Left renal pelvis (tissue), 4 donors: ENCODE measurements around the gene SLC39A1. TPM values are rescaled to one million over a fixed set of nuclear protein-coding genes. Genes with fewer than 3 reads are reported as not detected.

Source experiments
- DNase-seq, 4 donors: peaks; one replicate each; pipeline ENCODE4 v3.0.0-alpha.2; 2013; ENCODE audit warnings: low read depth in 4 of 4, low spot score in 3 of 4
- polyA plus RNA-seq, 4 donors: library from polyadenylated mRNA; unstranded; fragments of 120-200 nt; gene quantifications; one replicate each; pipeline ENCODE4 v1.2.1, GENCODE V29; 2013; ENCODE audit not compliant: insufficient read length in 4 of 4

The SLC39A1 gene
- polyA plus RNA-seq, 4 donors: 70.6 to 84.1 (median 82.7) TPM

DNA sequence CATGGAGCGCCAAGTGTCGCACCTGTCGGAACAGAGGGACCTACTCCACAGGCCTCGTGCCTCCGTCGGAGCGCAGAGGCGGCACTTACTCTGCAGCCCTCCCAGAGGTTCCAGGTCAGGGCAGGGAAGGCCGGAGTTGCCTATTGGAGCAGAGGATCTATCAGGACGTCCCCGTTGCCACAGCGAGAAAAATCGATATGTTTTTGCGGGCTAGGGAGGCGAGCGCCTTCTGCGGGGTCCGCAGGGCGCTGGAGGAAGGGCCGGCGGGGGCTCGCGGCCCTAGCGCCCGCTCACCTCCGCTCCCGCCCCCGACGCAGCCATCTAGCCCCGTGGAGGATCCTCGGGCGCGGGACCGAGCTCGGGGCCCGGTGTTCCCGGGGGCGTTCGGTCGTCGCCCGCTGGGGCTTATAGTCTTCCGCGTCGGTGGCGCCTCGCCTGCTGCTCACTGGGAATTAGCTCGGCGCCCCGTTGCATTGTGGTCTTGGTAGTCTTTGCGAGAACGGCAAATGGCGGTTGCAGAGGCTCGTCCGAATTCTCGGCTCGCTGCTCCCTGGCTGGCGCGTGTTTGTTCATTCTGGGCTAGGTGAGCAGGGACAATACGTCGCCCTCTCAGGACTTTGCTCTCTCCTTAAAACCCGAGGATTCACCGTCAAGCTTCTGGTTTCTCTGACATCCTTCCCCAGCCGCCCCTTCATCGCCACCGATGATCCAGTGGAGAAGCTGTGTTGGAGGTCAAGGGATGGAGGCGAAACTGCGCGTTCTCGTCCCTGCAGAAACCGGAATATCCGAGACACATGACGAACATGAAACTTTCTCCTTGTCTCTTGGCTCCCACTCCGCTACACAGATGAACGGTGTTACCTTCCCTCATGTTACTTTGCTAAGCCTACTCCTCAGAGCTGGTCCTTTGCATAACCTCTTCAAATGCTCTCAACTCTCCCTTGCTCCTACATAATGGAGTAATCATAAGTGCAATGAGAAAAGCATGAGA is 14.2 kb upstream of the SLC39A1 start, which contains the start of gene JTB:
Gene JTB, minus strand, starts transcription at position 425 of the 991 bp plus-strand sequence. Its CDS starts 422 bp downstream, at position 3.
- DNase-seq: peak in 2 of 4 donors; percentile 61 to 85

DNA sequence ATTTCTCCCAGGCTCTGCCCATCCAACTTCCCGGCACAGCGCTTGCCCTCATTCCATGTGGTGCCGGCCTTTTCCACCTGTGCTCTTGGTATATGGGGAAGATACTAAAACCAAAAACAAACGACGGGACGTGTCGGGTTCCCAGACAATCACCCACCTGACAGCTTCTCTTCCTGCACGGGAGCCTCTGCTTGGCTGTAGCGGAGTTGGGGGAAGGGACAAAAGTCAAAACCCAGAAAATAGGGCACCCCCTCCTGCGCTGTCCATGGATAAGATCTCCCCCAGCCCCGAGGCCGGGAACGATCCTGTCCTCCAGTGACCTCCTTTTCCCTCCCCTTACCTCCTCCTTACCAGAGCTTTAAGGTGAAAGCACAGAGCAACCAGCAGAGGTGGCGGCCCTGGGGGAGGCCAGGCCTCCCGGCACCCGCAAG is 13.5 kb upstream of the SLC39A1 start:
- DNase-seq: no peak

DNA sequence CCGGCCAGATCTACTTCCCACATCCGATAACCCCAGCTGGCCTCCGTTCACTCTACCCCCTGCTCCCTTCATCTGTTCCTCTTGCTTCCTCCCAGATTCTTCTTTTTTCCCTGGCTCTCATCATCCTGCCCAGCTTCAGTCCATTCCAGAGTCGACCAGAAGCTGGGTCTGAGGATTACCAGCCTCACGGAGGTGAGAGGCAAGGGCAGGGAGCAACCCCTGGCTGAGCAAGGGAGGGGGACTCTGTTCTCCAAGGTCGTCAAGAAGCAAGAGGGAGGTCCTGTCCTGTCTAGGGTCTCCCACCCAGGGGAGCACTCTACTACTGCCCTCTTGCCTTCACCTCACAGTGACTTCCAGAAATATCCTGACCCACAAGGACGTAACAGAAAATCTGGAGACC is 10.2 kb upstream of the SLC39A1 start:
- DNase-seq: no peak

DNA sequence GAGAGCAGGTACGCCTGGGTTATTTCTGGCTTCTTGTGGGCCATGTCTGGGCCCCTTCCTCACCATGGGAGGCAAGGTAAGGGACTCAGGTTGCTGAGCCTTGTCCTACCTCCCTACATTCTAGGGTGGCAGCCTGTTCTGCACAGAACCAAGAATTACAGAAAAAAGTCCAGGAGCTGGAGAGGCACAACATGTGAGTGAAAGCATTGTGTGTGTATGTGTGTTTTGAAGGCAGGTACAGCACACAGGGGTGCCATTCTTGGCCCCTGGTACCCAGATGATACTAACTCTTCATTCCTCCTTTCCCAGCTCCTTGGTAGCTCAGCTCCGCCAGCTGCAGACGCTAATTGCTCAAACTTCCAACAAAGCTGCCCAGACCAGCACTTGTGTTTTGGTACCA is 9.7 kb upstream of the SLC39A1 start:
- DNase-seq: no peak

DNA sequence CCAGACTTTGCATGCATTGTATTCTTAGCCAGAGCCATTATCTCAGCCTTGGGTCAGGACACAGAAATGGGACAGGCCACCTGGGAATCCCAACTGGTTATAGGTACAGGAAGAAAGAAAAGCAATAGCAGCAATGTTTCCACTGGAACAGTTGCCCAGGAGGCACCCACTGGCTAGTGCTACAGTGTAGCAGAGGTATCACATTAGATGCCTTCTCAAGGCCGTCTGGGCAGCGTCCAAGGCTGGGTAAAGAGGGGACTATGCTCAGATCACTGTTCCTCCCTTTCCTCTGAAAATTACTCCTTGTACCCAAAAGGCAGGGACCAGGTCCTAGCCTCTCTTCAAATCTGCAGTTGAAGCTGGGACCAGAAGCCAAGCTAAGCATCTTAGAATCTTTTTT is 7.0 kb upstream of the SLC39A1 start:
- DNase-seq: no peak

DNA sequence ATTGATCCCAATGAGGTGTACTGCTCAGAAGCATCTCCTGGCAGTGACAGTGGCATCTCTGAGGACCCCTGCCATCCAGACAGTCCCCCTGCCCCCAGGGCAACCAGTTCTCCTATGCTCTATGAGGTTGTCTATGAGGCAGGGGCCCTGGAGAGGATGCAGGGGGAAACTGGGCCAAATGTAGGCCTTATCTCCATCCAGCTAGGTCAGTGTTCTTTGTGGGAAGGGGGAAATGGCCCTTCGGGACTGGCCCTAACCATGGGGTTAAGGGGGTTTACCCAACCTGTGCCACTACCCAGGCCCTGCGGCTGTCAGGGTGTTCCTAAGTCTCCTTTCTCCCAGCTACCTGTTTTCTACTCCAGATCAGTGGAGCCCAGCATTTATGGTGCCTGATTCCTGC is 5.6 kb upstream of the SLC39A1 start:
- DNase-seq: no peak

DNA sequence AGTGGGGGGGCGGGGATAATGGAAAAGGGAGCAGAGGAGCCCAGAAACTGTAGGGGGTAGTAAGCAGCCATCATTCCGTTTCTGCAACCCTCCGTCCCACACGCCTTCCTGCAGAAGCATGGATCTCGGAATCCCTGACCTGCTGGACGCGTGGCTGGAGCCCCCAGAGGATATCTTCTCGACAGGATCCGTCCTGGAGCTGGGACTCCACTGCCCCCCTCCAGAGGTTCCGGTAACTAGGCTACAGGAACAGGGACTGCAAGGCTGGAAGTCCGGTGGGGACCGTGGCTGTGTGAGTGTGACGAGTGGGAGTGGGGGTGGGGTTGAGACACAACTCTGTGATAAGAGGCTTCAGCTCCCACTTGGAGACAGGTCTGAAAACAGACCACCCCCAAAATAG is 5.1 kb upstream of the SLC39A1 start:
- no peak for DNase-seq

DNA sequence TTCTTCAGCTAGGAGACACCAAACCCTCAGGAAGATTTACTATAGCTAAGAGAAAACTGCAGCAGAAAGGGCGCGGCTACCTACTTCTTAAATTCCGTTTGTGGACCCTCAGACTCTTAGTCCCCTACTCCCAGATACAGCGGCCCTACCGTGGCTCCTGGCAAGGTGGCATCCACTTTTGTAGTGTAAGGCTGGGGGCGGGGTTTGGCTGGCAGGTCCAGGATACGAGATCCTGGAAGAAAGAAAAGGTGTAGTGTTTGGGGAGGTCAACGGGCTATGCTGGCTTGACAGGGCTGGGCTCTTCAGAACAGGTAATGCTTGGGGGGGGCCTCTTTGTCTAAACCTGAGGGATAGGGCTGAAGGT is 4.6 kb upstream of the SLC39A1 start:
- no peak for DNase-seq

DNA sequence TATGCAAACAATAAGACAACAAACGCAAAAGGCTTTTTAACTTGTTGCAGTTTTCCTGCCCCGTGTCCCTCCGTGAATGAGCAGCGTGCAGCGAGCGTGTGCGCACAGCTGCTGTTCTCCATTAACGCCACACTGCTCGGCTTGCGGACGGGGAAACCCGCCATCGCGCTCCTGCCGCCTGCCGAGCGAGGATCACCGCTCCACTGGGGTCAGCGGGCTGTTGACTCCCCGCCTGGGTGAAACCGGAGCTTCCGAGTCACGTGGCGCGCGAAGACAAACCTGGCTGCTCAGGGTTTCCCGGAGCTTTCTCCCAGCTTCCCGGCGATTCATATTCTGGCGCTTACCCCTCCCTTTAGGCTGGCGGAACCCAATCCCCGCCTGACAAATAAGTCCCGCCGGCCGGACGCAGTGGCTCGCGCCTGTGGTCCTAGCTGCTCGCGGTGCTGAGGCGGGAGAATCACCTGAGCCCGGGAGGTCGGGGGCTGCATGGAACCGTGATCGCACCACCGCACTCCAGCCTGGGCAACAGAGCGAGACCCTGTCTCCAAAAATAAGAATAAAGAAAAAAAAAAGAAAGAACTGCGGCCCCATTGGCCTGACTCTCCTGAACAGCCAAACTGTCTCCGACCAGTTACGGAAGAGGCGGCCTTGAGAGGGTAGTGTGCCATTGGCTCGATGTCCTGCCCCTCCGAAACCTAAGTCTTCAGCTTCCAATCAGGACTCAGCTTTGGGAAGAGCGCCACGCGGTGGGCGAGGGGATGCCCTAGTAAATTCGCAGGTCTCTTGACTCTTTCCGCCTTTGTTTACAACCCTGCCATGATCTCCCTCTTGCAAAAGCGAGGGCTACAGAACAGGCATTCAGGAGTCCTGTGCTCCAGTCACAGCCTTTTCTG is 4.0 kb upstream of the SLC39A1 start, which contains the start of gene CREB3L4:
Gene CREB3L4, plus strand, starts transcription at position 796 of the 893 bp plus-strand sequence. CDS start 624 bp downstream, outside the sequence.
- DNase-seq: peak; percentile 92 to 97 (median 93)

DNA sequence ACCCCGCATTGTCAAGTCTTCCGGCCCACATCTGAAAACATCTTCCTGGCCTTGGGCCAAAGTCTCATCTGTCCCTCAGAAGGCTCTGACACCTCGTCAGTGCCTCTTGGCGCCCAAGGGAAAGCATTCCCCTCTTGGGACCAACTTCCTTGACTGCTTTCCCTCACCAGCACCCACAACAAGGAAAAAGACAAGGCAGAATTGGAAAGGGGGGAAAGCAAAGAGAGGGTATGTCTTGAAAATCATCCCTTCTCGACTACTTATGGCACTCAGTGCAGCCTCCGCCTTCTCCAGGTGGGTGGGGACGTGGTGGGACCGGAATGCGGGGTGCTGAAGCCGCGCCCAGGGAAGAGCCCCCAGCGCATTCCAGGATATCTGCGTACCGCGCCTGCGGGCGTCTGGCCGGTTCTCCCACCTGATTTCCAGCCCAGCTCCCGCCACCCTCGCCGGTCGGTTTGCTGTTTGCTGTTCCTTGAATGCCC is 554 bp upstream of the SLC39A1 start:
- no peak for DNase-seq

DNA sequence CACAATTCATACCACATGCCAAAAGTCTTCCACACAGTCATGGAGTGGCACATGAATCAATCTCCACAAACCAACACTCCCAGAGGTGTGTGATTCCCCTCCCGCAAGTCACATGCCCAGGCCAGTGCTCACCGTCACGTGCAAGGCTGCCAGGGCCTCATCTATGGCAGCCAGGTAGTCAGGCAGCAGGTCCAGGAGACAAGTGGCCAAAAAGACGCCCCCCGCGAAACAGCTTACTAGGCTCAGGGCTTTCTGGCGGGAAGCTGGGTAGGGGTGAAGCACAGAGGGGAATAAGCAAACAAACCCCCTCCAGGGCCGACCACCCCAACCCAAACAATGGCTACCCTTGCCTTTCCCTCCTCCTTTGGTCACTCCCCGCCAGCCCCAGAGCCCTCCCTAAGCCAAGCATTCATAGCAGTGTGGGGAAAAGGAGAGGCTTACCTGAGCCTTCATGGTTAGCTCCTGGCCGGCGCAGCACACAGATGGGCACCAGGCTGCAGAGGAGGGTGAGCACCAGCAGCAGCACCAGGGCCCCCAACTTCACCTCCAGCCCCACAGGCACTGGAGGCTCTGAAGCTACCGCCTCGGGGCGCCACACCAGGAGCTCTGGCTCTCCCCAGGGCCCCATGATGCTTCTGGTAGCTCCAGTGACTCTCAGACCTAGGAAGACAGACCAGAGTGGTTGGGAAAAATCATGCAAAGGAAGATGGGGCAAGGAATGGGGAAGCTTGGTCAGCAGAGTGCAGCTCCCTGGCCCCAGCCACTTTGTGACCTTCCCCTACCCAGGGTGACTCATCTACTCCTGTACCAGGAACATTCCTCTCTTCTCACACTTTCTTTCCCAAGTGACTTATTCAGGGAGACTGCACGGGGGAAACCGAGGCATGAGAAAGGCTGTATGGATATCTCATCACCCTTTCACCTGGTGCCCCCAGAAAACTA is 978 bp downstream of the SLC39A1 start:
- DNase-seq: no peak

DNA sequence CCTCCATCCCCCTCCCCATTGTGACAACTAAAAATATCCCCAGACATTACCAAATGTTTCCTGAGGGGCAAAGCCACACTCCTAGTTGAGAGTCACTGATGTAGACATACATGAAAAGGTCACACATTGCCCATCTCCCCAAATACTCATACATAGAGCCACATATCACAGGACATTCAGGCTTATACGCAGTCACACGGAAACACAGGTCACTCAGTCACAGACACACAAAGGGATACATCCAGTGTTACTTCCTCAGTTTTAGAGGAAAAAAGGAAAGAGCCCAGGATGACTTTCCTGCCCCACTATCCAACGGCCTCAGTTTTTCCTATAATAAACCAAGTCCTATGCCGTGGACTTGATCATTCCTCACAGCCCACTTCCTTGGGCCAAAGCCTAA is 1.9 kb downstream of the SLC39A1 start:
- DNase-seq: no peak

DNA sequence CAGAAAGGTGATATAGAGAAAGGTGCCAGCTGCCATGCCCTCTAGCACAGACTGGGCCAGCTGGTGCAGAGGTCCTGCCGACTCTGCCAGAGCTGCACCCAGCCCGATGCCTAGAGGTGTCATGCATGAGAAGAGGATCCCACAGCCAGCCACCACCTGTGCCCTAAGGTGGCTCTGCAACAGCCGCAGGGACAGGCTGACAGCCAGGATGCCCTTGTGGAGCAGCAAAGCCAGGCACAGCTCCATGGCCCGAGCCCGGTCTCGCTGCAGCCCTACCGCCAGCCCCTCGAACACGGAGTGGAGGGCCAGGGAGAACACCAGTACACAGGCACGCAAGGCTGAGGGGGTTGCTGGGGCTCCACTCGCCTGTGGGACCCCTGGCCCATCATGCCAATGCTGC is 3.1 kb downstream of the SLC39A1 start:
- DNase-seq: no peak

DNA sequence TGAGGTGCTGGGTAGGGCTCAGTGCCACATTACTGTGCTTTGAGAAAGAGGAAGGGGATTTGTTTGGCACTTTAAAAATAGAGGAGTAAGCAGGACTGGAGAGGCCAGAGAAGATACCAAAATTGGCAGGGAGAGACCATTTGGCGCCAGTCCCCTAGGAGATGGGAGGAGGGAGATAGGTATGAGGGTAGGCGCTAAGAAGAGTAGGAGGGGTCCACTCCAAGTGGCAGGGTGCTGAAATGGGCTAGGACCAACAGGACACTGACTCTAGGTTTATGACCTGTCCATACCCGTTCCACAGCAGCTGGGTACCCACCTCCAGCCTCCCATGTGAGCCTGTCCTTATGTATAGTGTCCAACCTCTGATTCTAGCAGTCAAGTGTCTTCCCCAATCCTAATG is 3.9 kb downstream of the SLC39A1 start:
- DNase-seq: no peak

DNA sequence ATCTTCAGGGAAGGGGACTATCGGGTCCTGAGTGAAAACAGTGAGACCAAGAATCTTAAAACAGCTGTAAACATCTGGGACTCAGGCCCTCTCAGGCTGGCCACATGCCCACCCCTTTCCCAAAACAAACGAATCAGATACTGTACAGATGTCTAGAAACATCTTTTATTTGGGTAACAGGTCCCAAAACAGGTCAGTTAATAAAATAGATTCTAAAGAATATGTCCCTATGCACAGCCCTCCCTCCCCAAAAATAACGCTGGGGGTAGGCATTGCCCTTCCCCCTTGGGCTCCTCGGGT is 4.4 kb downstream of the SLC39A1 start:
- DNase-seq: no peak

DNA sequence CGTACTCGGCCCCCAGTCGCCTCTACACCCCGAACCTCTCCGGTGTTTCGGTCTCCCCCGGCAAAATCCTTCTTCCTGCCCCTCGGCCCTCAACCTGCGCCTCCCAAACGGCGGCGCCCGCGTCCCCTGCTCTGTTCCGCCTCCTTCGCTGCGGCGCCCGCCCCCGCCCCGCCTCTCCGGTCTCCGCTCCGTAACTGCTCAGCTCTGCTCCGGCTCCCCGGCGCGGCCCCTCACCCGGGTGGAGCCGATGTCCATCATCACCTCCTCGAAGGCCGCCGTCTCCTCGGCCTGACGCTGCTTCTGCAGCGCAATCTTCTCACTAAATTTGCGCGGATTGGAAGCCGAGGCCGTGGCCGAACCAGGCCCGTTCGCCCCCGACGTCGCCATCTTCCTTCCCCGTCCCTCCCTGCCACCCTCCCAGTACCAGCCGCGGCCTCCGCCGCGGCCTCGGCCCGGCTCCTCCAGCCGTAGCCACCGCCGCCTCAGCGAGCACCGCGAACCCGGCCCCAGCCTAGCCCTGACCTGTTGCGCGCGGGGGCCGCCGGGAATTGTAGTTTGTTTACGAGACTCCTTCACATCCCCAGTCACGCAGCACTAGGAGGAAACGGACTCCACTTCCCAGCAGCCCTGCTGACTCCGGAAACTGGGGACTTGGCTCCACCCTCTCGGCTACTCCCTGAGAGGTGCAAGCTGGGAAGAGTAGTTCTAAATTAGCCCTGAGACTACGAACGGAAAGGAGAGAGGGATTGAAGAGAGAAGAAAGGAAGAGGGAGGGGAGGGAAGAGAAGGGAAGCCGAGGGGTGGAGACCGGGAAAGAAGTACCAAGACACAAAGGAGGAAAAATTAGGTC is 5.0 kb downstream of the SLC39A1 start, which contains the start of gene CRTC2:
Gene CRTC2, minus strand, starts transcription at position 502 of the 850 bp plus-strand sequence. Its CDS starts 115 bp downstream, at position 387.
- peak; percentile 91 to 96 (median 94) for DNase-seq

DNA sequence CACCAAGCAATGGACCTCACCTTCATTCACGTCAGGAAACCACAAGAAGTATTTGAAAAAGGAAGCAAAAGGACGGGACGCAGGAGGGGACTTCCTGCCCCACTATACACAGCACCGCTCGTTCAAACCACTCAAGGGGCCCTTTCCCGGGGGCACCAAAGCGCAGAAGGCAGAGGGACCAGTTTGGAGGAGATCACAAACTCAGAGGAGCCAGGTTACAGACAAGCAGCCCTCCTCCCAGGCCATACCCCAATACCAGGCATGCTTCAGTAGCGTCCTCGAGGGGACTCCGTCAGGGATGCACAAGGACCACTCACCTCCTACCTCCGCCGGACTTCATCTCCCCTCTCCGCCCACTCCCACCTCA is 5.6 kb downstream of the SLC39A1 start:
- DNase-seq: no peak

DNA sequence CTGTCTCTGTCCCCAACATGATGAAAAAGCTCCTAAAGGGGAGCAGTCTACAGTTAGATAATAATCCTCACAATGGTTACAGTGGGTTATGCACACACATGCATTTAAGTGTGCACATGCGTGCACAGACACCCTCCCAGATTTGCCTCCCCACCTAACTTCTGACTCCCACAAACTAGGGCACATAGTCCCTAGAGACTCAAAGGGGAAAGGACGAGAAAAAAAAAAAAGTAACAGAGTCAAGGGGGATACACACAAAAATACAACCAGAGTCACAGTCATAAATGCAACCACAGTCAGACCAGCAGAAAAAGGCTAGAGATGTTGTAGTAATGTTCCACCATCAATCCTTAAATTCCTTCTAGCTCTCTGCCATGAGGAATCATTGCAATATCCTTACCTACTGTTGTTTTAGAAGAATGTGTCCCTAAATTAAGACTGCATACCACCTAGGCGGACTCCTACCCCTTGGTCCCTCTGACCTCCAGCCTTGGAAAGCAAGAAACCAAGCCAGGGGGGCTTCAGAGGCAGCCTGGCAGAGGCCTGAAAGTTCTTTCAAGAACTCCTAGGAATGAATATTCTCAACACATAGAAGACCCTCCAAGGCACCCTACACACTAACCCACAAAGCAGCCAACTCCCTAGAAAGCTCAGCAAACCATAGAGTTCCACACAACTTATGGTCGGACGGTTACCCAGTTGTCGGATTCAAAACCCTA is 6.2 kb downstream of the SLC39A1 start:
- DNase-seq: no peak
